GM12892 (cell line): ENCODE measurements around the gene CIB4.

Experiments
- POLR2A ChIP-seq: IDR thresholded peaks from 2 replicates; pipeline ENCODE4 v1.6.1; 2011; ENCODE audit warnings: low read depth, low read length, control low read depth
- POLR2AphosphoS5 ChIP-seq: IDR thresholded peaks from 2 replicates; pipeline ENCODE4 v1.6.1; 2011; ENCODE audit warnings: low read depth, low read length, control low read depth
- TAF1 ChIP-seq: IDR thresholded peaks from 2 replicates; pipeline ENCODE4 v1.6.1; 2011; ENCODE audit warnings: low read depth, mild to moderate bottlenecking, control low read depth, low read length, borderline replicate concordance

DNA sequence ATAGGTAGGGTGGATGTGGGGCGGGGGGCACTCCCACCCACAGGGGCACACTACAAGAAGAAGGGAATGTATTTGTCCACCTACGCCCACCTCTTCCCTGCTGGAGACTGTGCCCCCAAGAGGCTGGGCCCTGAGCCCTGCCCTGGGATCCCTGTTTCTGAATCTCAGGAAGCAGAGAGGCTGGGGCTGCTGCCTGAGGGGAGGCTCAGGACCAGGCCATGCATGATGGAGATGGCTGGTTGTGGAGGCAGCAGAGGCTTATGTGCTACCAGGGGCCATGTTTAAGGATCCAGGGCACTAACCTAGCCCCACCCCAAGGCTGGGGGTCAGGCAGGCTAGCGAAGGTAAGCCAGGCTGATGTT lies 82.1 kb downstream of the CIB4 start:
- TF ChIP-seq POLR2A (no peak), POLR2AphosphoS5 (no peak), TAF1 (no peak)
